Tibial nerve (tissue), 4 donors: Measurements from ENCODE around the gene DGKI. TPM values are rescaled to one million over a fixed set of nuclear protein-coding genes. Genes with fewer than 3 reads are reported as not detected.

Experiments
- DNase-seq, 2 donors: peaks; one replicate each; pipeline ENCODE4 v3.0.0-alpha.2; 2019; ENCODE audit warnings: low spot score in 2 of 2
- H3K27ac ChIP-seq, 4 donors: fragments of 200-600 bp; sonication (generic) in 3 of 4; one replicate each; pipeline ENCODE4 v1.5.1; 2017 to 2019; ENCODE audit warnings: mild to moderate bottlenecking in 1 of 4
- H3K27me3 ChIP-seq, 2 donors: fragments of 200-600 bp; sonication (generic) in 1 of 2; one replicate each; pipeline versions ENCODE4 v1.5.1 to v1.6.0; 2017 to 2019
- H3K36me3 ChIP-seq, 3 donors: fragments of 200-600 bp; sonication (generic); one replicate each; pipeline ENCODE4 v1.5.1; 2018 to 2019
- H3K4me1 ChIP-seq, 4 donors: fragments of 200-600 bp; sonication (generic) in 3 of 4; one replicate each; pipeline ENCODE4 v1.5.1; 2017 to 2019
- H3K4me3 ChIP-seq, 4 donors: fragments of 200-600 bp; sonication (generic) in 3 of 4; one replicate each; pipeline ENCODE4 v1.5.1; 2017 to 2019; ENCODE audit warnings: mild to moderate bottlenecking in 1 of 4, moderate library complexity in 1 of 4
- H3K9me3 ChIP-seq, 4 donors: fragments of 200-600 bp; sonication (generic) in 3 of 4; one replicate each; pipeline ENCODE4 v1.5.1; 2017 to 2019
- EP300 ChIP-seq, 2 donors: sonication (generic); formaldehyde crosslinking; IDR thresholded peaks; one replicate each; pipeline ENCODE4 v1.6.1; 2017; ENCODE audit warnings: antibody characterized with exemption in 2 of 2, mild to moderate bottlenecking in 1 of 2
- POLR2A ChIP-seq, 2 donors: fragments of 450-650 bp; IDR thresholded peaks; one replicate each; pipeline ENCODE4 v1.6.1; 2017; ENCODE audit warnings: antibody characterized with exemption in 2 of 2, mild to moderate bottlenecking in 2 of 2, moderate library complexity in 2 of 2
- WGBS, 2 donors: methylation state at CpG; one replicate each; pipeline ENCODE4 v1.1.5; 2018; 5-methylcytosine and 5-hydroxymethylcytosine counted together
- total RNA-seq, 4 donors: library from RNA; depleted of rRNA; stranded (reverse); fragments of >200 nt; gene quantifications; one replicate each; pipeline ENCODE4 v1.1.0, GENCODE V29; 2016
- TF ChIP-seq, protein P1 (sequence below), 5 experiments: fragments of 200-600 bp in 3 of 5; fragments of 450-650 bp in 2 of 5; sonication (generic) in 3 of 5; IDR thresholded peaks; one replicate each; pipeline ENCODE4 v1.5.1; 2016 to 2019; ENCODE audit warnings: antibody characterized with exemption in 5 of 5, mild to moderate bottlenecking in 3 of 5, moderate library complexity in 2 of 5

DGKI gene
- total RNA-seq, 4 donors from 2014 or later: 0.21 to 2.7 (median 1.7) TPM

DNA sequence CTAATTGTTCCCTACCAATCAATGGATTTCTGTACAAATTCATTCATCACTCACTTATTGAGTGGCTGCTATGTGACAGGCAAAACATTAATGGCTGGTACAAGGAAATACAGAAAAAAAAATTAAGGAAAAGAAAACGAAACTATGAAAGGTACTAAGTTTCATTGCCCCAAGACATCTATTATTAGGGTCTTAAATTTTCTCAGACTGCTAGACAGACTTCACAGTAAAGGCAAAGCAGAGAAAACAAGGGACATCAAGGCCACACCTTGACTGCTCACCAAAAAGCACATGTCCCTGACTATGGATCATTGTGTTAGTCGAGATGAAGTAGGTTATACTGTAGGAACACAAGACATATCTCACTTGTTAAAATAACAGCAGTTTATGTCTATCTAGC is 36.5 kb downstream of the DGKI start:
- Histone ChIP-seq H3K4me3 (no peak overlapping the region), H3K9me3 (no peaks in the 10 kb centered on the region), H3K36me3 (no peaks in the 10 kb centered on the region), H3K27ac (no peak overlapping the region), H3K27me3 (no peaks in the 10 kb centered on the region), H3K4me1 (no peaks in the 10 kb centered on the region)
- DNase-seq: no peak
- 77 to 87% methylated on average over 2 of the region's 2 CpGs for WGBS, 2 donors
- TF ChIP-seq EP300 (IDR thresholded peaks at IDR 0.05): no peak
- TF ChIP-seq, protein P1, sequence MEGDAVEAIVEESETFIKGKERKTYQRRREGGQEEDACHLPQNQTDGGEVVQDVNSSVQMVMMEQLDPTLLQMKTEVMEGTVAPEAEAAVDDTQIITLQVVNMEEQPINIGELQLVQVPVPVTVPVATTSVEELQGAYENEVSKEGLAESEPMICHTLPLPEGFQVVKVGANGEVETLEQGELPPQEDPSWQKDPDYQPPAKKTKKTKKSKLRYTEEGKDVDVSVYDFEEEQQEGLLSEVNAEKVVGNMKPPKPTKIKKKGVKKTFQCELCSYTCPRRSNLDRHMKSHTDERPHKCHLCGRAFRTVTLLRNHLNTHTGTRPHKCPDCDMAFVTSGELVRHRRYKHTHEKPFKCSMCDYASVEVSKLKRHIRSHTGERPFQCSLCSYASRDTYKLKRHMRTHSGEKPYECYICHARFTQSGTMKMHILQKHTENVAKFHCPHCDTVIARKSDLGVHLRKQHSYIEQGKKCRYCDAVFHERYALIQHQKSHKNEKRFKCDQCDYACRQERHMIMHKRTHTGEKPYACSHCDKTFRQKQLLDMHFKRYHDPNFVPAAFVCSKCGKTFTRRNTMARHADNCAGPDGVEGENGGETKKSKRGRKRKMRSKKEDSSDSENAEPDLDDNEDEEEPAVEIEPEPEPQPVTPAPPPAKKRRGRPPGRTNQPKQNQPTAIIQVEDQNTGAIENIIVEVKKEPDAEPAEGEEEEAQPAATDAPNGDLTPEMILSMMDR (IDR thresholded peaks at IDR 0.05): no peak
- no peak for TF ChIP-seq POLR2A (IDR thresholded peaks at IDR 0.05)

DNA sequence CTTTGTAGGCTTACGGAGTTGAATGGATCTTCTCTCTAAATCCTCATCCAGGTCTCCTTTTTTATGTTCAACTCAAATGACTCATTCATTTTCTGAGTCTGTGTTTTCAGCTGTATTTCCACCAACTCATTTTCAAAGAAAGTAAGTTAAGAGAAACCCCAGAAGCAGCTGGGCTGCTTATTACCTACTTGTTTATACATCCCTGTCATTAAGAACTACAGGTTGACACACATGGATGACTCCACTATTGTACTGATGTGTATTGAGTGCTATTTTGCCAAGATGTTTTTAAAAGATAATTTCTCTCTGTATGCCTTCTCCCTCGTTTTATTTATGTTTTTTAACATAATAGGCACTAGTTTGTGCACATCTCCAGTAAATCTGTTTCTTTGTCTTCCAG is 41.9 kb downstream of the DGKI start:
- Histone ChIP-seq H3K4me1 (no peaks in the 10 kb centered on the region), H3K36me3 (no peaks in the 10 kb centered on the region), H3K27ac (no peak overlapping the region), H3K9me3 (no peaks in the 10 kb centered on the region), H3K4me3 (no peak overlapping the region), H3K27me3 (no peaks in the 10 kb centered on the region)
- TF ChIP-seq EP300 (IDR thresholded peaks at IDR 0.05): no peak
- 58 to 60% methylated on average over 2 of the region's 2 CpGs for WGBS, 2 donors
- no peak for DNase-seq

DNA sequence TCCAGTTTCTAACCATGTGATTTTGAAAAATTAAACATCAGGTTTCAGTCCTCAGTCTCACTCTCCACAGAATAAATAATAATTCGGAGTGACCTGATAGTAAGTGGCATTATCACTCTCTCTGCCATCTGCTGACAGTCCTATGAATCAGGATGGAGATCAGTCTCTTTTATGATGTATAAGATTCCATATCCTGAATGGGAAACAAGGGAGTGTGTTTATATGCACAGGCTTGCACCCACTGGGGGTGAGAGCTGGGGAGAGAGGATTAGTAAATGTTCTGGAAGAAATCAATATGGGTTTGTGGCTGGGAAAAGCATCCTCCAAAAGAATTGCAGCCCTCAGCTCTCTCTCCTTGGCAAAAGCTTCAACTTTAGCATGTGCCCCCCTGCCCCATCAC is 45.3 kb downstream of the DGKI start:
- H3K9me3 ChIP-seq: peaks cover 0 to 2% (median under 1%) of the 10 kb centered on the region in 4 donors
- DNase-seq: no peak
- no peak overlapping the region for H3K27ac ChIP-seq
- H3K36me3 ChIP-seq: no peaks in the 10 kb centered on the region
- no peaks in the 10 kb centered on the region for H3K27me3 ChIP-seq
- 83 to 87% methylated on average over 1 of the region's 1 CpG for WGBS, 2 donors
- no peaks in the 10 kb centered on the region for H3K4me1 ChIP-seq
- no peak overlapping the region for H3K4me3 ChIP-seq
- TF ChIP-seq EP300 (IDR thresholded peaks at IDR 0.05) (no peak), POLR2A (IDR thresholded peaks at IDR 0.05) (no peak)
- TF ChIP-seq, protein P1 (IDR thresholded peaks at IDR 0.05): no peak

DNA sequence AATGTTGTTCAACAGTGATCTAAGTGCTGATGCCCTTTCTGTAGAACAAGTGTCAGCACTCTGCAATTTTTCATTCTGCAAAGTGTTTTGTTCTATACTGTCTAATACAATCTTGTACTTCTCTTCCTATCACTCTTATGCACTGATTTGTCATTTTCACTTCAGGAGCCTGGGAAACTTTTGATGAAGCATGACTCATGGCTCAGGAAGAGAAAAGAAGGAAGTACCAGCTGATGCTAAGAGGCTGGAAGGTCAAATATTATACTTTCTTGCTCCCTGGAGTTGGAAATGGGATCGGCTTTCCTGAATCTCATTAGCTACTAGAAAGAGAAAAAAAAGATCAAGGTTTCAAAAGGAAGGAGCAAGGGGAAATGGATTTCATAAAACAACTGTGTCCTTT is 45.8 kb downstream of the DGKI start:
- 42 to 56% methylated on average over 1 of the region's 1 CpG for WGBS, 2 donors
- H3K4me3 ChIP-seq: no peak overlapping the region
- no peak for TF ChIP-seq POLR2A (IDR thresholded peaks at IDR 0.05)

DNA sequence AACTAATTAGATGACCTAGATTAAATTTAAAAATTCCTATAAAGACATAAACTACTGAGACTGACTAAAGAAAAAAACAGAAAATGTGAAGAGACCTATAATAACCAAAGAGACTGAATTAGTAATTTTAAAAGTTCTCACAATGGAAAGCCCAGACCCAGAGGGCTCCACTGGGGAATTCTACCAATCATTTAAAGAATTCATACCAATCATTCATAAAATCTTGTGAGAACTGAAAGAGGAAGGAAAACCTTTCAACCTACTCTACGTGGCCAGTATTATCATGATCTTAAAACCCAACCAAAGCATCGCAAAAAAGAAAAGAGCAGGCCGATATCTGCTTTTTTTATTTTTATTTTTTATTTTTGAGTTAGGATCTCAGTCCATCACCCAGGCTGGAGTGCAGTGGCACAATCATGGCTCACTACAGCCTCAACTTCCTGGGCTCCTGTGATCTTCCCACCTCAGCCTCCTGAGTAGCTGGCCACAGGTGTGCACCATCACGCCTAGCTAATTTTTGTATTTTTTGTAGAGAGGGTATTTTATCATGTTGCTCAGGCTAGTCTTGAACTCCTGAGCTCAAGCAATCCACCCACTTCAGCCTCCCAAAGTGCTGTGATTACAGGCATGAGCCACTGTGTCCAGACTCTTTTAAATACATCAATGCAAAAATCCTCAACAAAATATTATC is 48.6 kb downstream of the DGKI start:
- Histone ChIP-seq H3K36me3 (no peaks in the 10 kb centered on the region), H3K27ac (no peak overlapping the region), H3K27me3 (no peaks in the 10 kb centered on the region), H3K4me3 (no peak overlapping the region), H3K4me1 (no peaks in the 10 kb centered on the region), H3K9me3 (peaks cover 0 to 6% (median 3%) of the 10 kb centered on the region in 4 donors)
- whole genome bisulfite sequencing, 2 donors: 82 to 83% methylated on average over 4 of the region's 4 CpGs
- no peak for TF ChIP-seq POLR2A (IDR thresholded peaks at IDR 0.05)
- no peak for TF ChIP-seq EP300 (IDR thresholded peaks at IDR 0.05)
- TF ChIP-seq, protein P1 (IDR thresholded peaks at IDR 0.05): no peak
- no peak for DNase-seq

More for the DNA sequence above, 45.8 kb downstream of the DGKI start:
- DNase-seq: no peak
- H3K9me3 ChIP-seq: peaks cover 0 to 6% (median 3%) of the 10 kb centered on the region in 4 donors
- no peak overlapping the region for H3K27ac ChIP-seq
- no peaks in the 10 kb centered on the region for H3K27me3 ChIP-seq
- H3K36me3 ChIP-seq: no peaks in the 10 kb centered on the region
- H3K4me1 ChIP-seq: no peaks in the 10 kb centered on the region

DNA sequence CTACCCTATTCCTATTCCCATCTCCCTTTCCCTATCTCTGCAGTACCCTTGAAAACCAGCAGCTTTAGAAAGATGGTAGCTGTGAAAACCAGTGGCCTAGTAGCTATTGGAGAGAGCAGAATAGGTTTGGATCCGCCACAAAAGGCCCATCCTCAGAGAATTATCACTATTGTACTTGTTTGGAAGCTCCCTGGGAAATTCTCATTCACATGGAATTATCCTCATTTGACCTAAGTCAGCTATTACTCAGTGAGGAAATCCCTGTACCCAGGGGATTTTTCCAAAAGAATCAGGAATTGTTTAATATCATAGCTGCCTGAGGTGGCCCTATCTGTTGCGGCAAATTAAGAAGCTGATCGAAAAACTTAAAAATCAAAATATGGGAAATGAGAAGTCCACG is 51.6 kb downstream of the DGKI start:
- Histone ChIP-seq H3K4me1 (no peaks in the 10 kb centered on the region), H3K36me3 (no peaks in the 10 kb centered on the region), H3K27ac (no peak overlapping the region), H3K9me3 (peaks cover 0 to 6% (median 3%) of the 10 kb centered on the region in 4 donors), H3K4me3 (no peak overlapping the region), H3K27me3 (no peaks in the 10 kb centered on the region)
- DNase-seq: no peak
- 94 to 97% methylated on average over 4 of the region's 4 CpGs for WGBS, 2 donors
- TF ChIP-seq EP300 (IDR thresholded peaks at IDR 0.05) (no peak), POLR2A (IDR thresholded peaks at IDR 0.05) (no peak)
- TF ChIP-seq, protein P1 (IDR thresholded peaks at IDR 0.05): no peak
